GM19023 (cell line): ENCODE data around the gene CDK19.

Source experiments
- ATAC-seq: cut with Tn5 transposase; IDR thresholded peaks from one replicate; pipeline ENCODE4 v1.9.1; 2021; ENCODE audit warnings: mild to moderate bottlenecking, moderate library complexity; ENCODE audit not compliant: unreplicated experiment

CDK19 gene

GRCh38 chr6:110664933-110665332 lies 150.3 kb downstream of the CDK19 start:
- ATAC-seq = no peak

GRCh38 chr6:110662490-110663211 lies 152.6 kb downstream of the CDK19 start:
- ATAC-seq = no peak

GRCh38 chr6:110661414-110661813 lies 153.9 kb downstream of the CDK19 start:
- no peak for ATAC-seq

GRCh38 chr6:110660066-110660655 lies 155.1 kb downstream of the CDK19 start:
- ATAC-seq = no peak

- ATAC-seq = no peak
Measured at GRCh38 chr6:110658631-110659211, 156.5 kb downstream of the CDK19 start.

GRCh38 chr6:110656492-110656891 lies 158.8 kb downstream of the CDK19 start:
- no peak for ATAC-seq

- no peak for ATAC-seq
Measured at GRCh38 chr6:110655821-110656220, 159.4 kb downstream of the CDK19 start.

GRCh38 chr6:110654096-110654820 lies 161.0 kb downstream of the CDK19 start:
- ATAC-seq = no peak

- ATAC-seq = no peak
Measured at GRCh38 chr6:110653381-110653780, 161.9 kb downstream of the CDK19 start.

- ATAC-seq = no peak
Measured at GRCh38 chr6:110652520-110652919, 162.7 kb downstream of the CDK19 start.

GRCh38 chr6:110650755-110651154 lies 164.5 kb downstream of the CDK19 start:
- ATAC-seq = no peak

- ATAC-seq = no peak
Measured at GRCh38 chr6:110649704-110650103, 165.6 kb downstream of the CDK19 start.

- no peak for ATAC-seq
Measured at GRCh38 chr6:110646951-110647910, 168.0 kb downstream of the CDK19 start.

GRCh38 chr6:110646419-110646698 lies 168.9 kb downstream of the CDK19 start:
- ATAC-seq = no peak

- ATAC-seq = no peak
Measured at GRCh38 chr6:110645685-110646418, 169.4 kb downstream of the CDK19 start.

GRCh38 chr6:110643175-110643574 lies 172.1 kb downstream of the CDK19 start:
- ATAC-seq = no peak

- no peak for ATAC-seq
Measured at GRCh38 chr6:110642711-110643110, 172.6 kb downstream of the CDK19 start.

- no peak for ATAC-seq
Measured at GRCh38 chr6:110636781-110637180, 178.5 kb downstream of the CDK19 start.

- no peak for ATAC-seq
Measured at GRCh38 chr6:110635096-110635495, 180.2 kb downstream of the CDK19 start.

GRCh38 chr6:110633731-110634213 lies 181.5 kb downstream of the CDK19 start:
- no peak for ATAC-seq
